A549 (cell line): Measurements from ENCODE around the gene XRCC1.

Experiments
- EP300 ChIP-seq, 2 experiments: fragments of >200 bp; sonication (Bioruptor Twin); formaldehyde crosslinking; IDR thresholded peaks; 2 replicates in 1 of 2; 3 replicates in 1 of 2; pipeline ENCODE4 v1.6.1; 2016 to 2017
- GATA3 ChIP-seq: IDR thresholded peaks from 2 replicates; pipeline ENCODE4 v1.6.1; 2012; ENCODE audit warnings: borderline replicate concordance
- HOXA7 ChIP-seq: fragments of 250-450 bp; sonication (Bioruptor Pico); IDR thresholded peaks from 2 replicates; pipeline ENCODE4 v1.5.0; 2020; ENCODE audit warnings: mild to moderate bottlenecking, moderate library complexity
- POLR2A ChIP-seq: IDR thresholded peaks from 2 replicates; pipeline ENCODE4 v1.6.1; 2012; ENCODE audit warnings: mild to moderate bottlenecking, low read length
- TF ChIP-seq, protein P1 (sequence below): fragments of >200 bp; sonication (Bioruptor Twin); formaldehyde crosslinking; IDR thresholded peaks from 3 replicates; pipeline ENCODE4 v1.5.1; 2016
- TF ChIP-seq, protein P2 (sequence below): fragments of 200-600 bp; sonication (generic); IDR thresholded peaks from 2 replicates; pipeline ENCODE4 v1.6.1; 2016; ENCODE audit warnings: antibody characterized with exemption, mild to moderate bottlenecking, moderate library complexity
- TF ChIP-seq, protein P3 (sequence below): fragments of 250-450 bp; sonication (Bioruptor Pico); IDR thresholded peaks from 2 replicates; pipeline ENCODE4 v1.5.0; 2021; ENCODE audit warnings: mild to moderate bottlenecking, moderate library complexity, borderline replicate concordance
- TF ChIP-seq, protein P4 (sequence below): IDR thresholded peaks from 2 replicates; pipeline ENCODE4 v1.6.1; 2012
- TF ChIP-seq, protein P5 (sequence below): fragments of 450-650 bp; IDR thresholded peaks from 2 replicates; pipeline ENCODE4 v1.6.1; 2014; ENCODE audit warnings: antibody characterized with exemption

DNA sequence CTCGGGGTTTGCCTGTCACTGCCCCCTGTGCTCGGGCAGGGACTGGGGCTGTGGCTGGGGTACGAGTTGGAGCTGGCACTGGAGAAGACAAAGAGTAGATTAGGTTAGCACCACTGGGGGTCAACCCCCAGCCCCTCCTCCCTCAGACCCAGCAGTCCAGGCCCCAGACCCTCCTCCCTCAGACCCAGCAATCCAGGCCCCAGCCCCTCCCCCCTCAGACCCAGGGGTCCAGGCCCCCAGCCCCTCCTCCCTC, 23.2 kb downstream of the XRCC1 start:
- TF ChIP-seq EP300 (IDR thresholded peaks at IDR 0.05) (no peak), GATA3 (no peak), HOXA7 (CRISPR knock-in tag) (no peak), POLR2A (no peak)
- TF ChIP-seq, protein P1, sequence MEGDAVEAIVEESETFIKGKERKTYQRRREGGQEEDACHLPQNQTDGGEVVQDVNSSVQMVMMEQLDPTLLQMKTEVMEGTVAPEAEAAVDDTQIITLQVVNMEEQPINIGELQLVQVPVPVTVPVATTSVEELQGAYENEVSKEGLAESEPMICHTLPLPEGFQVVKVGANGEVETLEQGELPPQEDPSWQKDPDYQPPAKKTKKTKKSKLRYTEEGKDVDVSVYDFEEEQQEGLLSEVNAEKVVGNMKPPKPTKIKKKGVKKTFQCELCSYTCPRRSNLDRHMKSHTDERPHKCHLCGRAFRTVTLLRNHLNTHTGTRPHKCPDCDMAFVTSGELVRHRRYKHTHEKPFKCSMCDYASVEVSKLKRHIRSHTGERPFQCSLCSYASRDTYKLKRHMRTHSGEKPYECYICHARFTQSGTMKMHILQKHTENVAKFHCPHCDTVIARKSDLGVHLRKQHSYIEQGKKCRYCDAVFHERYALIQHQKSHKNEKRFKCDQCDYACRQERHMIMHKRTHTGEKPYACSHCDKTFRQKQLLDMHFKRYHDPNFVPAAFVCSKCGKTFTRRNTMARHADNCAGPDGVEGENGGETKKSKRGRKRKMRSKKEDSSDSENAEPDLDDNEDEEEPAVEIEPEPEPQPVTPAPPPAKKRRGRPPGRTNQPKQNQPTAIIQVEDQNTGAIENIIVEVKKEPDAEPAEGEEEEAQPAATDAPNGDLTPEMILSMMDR = no peak
- TF ChIP-seq, protein P2, sequence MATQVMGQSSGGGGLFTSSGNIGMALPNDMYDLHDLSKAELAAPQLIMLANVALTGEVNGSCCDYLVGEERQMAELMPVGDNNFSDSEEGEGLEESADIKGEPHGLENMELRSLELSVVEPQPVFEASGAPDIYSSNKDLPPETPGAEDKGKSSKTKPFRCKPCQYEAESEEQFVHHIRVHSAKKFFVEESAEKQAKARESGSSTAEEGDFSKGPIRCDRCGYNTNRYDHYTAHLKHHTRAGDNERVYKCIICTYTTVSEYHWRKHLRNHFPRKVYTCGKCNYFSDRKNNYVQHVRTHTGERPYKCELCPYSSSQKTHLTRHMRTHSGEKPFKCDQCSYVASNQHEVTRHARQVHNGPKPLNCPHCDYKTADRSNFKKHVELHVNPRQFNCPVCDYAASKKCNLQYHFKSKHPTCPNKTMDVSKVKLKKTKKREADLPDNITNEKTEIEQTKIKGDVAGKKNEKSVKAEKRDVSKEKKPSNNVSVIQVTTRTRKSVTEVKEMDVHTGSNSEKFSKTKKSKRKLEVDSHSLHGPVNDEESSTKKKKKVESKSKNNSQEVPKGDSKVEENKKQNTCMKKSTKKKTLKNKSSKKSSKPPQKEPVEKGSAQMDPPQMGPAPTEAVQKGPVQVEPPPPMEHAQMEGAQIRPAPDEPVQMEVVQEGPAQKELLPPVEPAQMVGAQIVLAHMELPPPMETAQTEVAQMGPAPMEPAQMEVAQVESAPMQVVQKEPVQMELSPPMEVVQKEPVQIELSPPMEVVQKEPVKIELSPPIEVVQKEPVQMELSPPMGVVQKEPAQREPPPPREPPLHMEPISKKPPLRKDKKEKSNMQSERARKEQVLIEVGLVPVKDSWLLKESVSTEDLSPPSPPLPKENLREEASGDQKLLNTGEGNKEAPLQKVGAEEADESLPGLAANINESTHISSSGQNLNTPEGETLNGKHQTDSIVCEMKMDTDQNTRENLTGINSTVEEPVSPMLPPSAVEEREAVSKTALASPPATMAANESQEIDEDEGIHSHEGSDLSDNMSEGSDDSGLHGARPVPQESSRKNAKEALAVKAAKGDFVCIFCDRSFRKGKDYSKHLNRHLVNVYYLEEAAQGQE = no peak
- TF ChIP-seq, protein P3, sequence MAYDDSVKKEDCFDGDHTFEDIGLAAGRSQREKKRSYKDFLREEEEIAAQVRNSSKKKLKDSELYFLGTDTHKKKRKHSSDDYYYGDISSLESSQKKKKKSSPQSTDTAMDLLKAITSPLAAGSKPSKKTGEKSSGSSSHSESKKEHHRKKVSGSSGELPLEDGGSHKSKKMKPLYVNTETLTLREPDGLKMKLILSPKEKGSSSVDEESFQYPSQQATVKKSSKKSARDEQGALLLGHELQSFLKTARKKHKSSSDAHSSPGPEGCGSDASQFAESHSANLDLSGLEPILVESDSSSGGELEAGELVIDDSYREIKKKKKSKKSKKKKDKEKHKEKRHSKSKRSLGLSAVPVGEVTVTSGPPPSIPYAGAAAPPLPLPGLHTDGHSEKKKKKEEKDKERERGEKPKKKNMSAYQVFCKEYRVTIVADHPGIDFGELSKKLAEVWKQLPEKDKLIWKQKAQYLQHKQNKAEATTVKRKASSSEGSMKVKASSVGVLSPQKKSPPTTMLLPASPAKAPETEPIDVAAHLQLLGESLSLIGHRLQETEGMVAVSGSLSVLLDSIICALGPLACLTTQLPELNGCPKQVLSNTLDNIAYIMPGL = no peak
- TF ChIP-seq, protein P4, sequence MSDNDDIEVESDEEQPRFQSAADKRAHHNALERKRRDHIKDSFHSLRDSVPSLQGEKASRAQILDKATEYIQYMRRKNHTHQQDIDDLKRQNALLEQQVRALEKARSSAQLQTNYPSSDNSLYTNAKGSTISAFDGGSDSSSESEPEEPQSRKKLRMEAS = no peak
- TF ChIP-seq, protein P5, sequence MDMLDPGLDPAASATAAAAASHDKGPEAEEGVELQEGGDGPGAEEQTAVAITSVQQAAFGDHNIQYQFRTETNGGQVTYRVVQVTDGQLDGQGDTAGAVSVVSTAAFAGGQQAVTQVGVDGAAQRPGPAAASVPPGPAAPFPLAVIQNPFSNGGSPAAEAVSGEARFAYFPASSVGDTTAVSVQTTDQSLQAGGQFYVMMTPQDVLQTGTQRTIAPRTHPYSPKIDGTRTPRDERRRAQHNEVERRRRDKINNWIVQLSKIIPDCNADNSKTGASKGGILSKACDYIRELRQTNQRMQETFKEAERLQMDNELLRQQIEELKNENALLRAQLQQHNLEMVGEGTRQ = no peak
